K562 (cell line): ENCODE results near the gene GOLGA6D. TPM values are rescaled to one million over a fixed set of nuclear protein-coding genes. Genes with fewer than 3 reads are reported as not detected.

Experiments used
- ATAC-seq: fragments of 200-7000 bp; cut with Tn5 transposase; 3 replicates; pipeline ENCODE4 v1.9.1; 2020; ENCODE audit warnings: moderate library complexity
- BruUV-seq: library from RNA; stranded (reverse); fragments of 400-500 nt; replicated peaks from 2 replicates; lab custom pipeline; 2021; lab: Mats Ljungman, UMichigan
- CTCF ChIA-PET: fragments of 300-600 bp; formaldehyde crosslinking; extraction: SDS; loops from one replicate; lab custom pipeline; 2021; ENCODE audit warnings: low intra/inter-chr PET ratio; lab: Yijun Ruan, JAX
- POLR2A ChIA-PET: fragments of 300-600, 350-650 bp; sonication (Branson Sonifier 250); formaldehyde crosslinking; extraction: SDS; loops from one replicate; lab custom pipeline; 2021; ENCODE audit warnings: antibody characterized with exemption, inconsistent platforms; lab: Yijun Ruan, JAX
- DNase-seq, 4 experiments: peaks; one replicate each; pipeline versions ENCODE4 v3.0.0 to v3.0.0-alpha.2; 2011 to 2018; ENCODE audit warnings: low spot score in 3 of 4, mixed read lengths in 3 of 4; ENCODE audit errors: extremely low read depth in 1 of 4
- FAIRE-seq: peaks from 2 replicates; lab custom pipeline; 2011; peaks lifted over from hg19 to GRCh38; lab: Jason Lieb, UNC
- H2AFZ ChIP-seq: 2 replicates; pipeline ENCODE4 v1.6.0; 2011; ENCODE audit warnings: low read depth, low read length, control low read depth, inconsistent platforms
- H3K27ac ChIP-seq: fragments of 200-600 bp; 3 replicates; pipeline ENCODE4 v1.8.0; 2011; ENCODE audit warnings: low read depth, mild to moderate bottlenecking, control low read depth, inconsistent platforms, low read length, moderate library complexity, mixed read lengths; ENCODE audit errors: extremely low read depth
- H3K27me3 ChIP-seq, 2 experiments: fragments of 300-600 bp in 1 of 2; 2 replicates in 1 of 2; 3 replicates in 1 of 2; pipeline versions ENCODE4 v1.6.0 to v1.8.0; 2011; ENCODE audit warnings: inconsistent platforms in 2 of 2, low read length in 2 of 2, mild to moderate bottlenecking in 1 of 2, mixed read lengths in 1 of 2, moderate library complexity in 1 of 2; ENCODE audit not compliant: control insufficient read depth in 2 of 2, insufficient read depth in 2 of 2
- H3K36me3 ChIP-seq: fragments of 300-600 bp; 3 replicates; pipeline ENCODE4 v1.8.0; 2011; ENCODE audit warnings: mild to moderate bottlenecking, low read length, inconsistent platforms; ENCODE audit not compliant: control insufficient read depth, insufficient read depth
- H3K4me1 ChIP-seq, 2 experiments: fragments of 200-600 bp in 1 of 2; replicated peaks in 1 of 2; 2 replicates in 1 of 2; 3 replicates in 1 of 2; pipeline versions ENCODE4 v1.5.1 to v1.8.0; 2011; ENCODE audit warnings: inconsistent platforms in 2 of 2, low read length in 2 of 2, mild to moderate bottlenecking in 1 of 2, mixed read lengths in 1 of 2, moderate library complexity in 1 of 2; ENCODE audit not compliant: control insufficient read depth in 2 of 2, insufficient read depth in 2 of 2
- H3K4me2 ChIP-seq: 2 replicates; pipeline ENCODE4 v1.6.1; 2011; ENCODE audit warnings: low read length, control low read depth, inconsistent platforms, mixed read lengths; ENCODE audit not compliant: insufficient read depth
- H3K4me3 ChIP-seq: fragments of 200-600 bp; sonication (generic), shearing (Covaris generic); 2 replicates; pipeline ENCODE4 v1.5.1; 2016; ENCODE audit warnings: control low read depth, inconsistent platforms
- H3K79me2 ChIP-seq: fragments of 200-600 bp; 3 replicates; pipeline ENCODE4 v1.8.0; 2011; ENCODE audit warnings: low read length, inconsistent platforms; ENCODE audit not compliant: control insufficient read depth, insufficient read depth
- H3K9ac ChIP-seq, 2 experiments: 2 replicates each; pipeline versions ENCODE4 v1.6.0 to v1.6.1; 2011; ENCODE audit warnings: low read depth in 2 of 2, low read length in 2 of 2, control low read depth in 1 of 2, inconsistent platforms in 1 of 2, mild to moderate bottlenecking in 1 of 2, mixed read lengths in 1 of 2; ENCODE audit not compliant: insufficient read depth in 1 of 2
- H3K9me1 ChIP-seq: one replicate; pipeline ENCODE4 v1.6.0; 2011; ENCODE audit warnings: inconsistent platforms, mild to moderate bottlenecking, low read length, moderate library complexity; ENCODE audit not compliant: control insufficient read depth, insufficient read depth
- H3K9me3 ChIP-seq: replicated peaks from 2 replicates; pipeline ENCODE4 v1.5.1; 2011; ENCODE audit warnings: low read depth, low read length, inconsistent platforms; ENCODE audit not compliant: control insufficient read depth, insufficient read depth
- H4K20me1 ChIP-seq: replicated peaks from 2 replicates; pipeline ENCODE4 v1.6.1; 2011; ENCODE audit warnings: low read length, inconsistent platforms, mixed read lengths; ENCODE audit not compliant: control insufficient read depth, insufficient read depth
- ELF2 ChIP-seq: fragments of 250-450 bp; sonication (Bioruptor Pico); IDR thresholded peaks from 2 replicates; pipeline ENCODE4 v1.5.0; 2021; ENCODE audit warnings: mild to moderate bottlenecking
- KAT8 ChIP-seq: fragments of 450-650 bp; IDR thresholded peaks from 2 replicates; pipeline ENCODE4 v1.6.1; 2016; ENCODE audit warnings: low read depth, mild to moderate bottlenecking
- LCOR ChIP-seq: sonication (generic); formaldehyde crosslinking; IDR thresholded peaks from 2 replicates; pipeline ENCODE4 v1.8.0; 2022; ENCODE audit warnings: mild to moderate bottlenecking, missing genetic modification reagents
- NFYB ChIP-seq: IDR thresholded peaks from 2 replicates; pipeline ENCODE4 v1.6.1; 2011; ENCODE audit warnings: mild to moderate bottlenecking, moderate library complexity; ENCODE audit not compliant: insufficient read length; ENCODE audit errors: extremely low read depth
- NR2F6 ChIP-seq: fragments of 450-650 bp; formaldehyde crosslinking; IDR thresholded peaks from 2 replicates; pipeline ENCODE4 v1.4.0; 2020; ENCODE audit warnings: mild to moderate bottlenecking
- RBM39 ChIP-seq: fragments of 200-400 bp; formaldehyde crosslinking; optimal IDR thresholded peaks from 2 replicates; pipeline ENCODE3; 2018; ENCODE audit warnings: low read depth, low read length
- SAP30 ChIP-seq: fragments of 200-600 bp; sonication (generic); IDR thresholded peaks from 2 replicates; pipeline ENCODE4 v1.6.1; 2012; ENCODE audit warnings: borderline replicate concordance, low read depth, mild to moderate bottlenecking, moderate library complexity, low read length, control low read depth, inconsistent platforms; ENCODE audit not compliant: insufficient read depth, poor library complexity, severe bottlenecking
- SIN3A ChIP-seq, 2 experiments: fragments of 150-350 bp in 1 of 2; IDR thresholded peaks; 2 replicates each; pipeline ENCODE4 v1.6.1; 2011 to 2016; ENCODE audit warnings: borderline replicate concordance in 2 of 2, low read depth in 2 of 2, low read length in 2 of 2, mild to moderate bottlenecking in 2 of 2, moderate library complexity in 2 of 2; ENCODE audit not compliant: control insufficient read depth in 1 of 2
- TAF15 ChIP-seq: fragments of 200-400 bp; formaldehyde crosslinking; IDR thresholded peaks from 2 replicates; pipeline ENCODE4 v1.6.1; 2017; ENCODE audit warnings: mild to moderate bottlenecking, low read depth, low read length, moderate library complexity
- ZNF316 ChIP-seq: fragments of 450-650 bp; IDR thresholded peaks from 2 replicates; pipeline ENCODE4 v1.6.1; 2016
- WGBS: fragments of 100-300 bp; shearing (Covaris generic); methylation state at CpG from one replicate; pipeline ENCODE4 v1.1.6; 2016; ENCODE audit warnings: low coverage, mixed read lengths; ENCODE audit not compliant: insufficient coverage; ENCODE audit errors: missing lambda C conversion rate; 5-methylcytosine and 5-hydroxymethylcytosine counted together
- in situ Hi-C: fragments of 300-500 bp; cut with MboI; formaldehyde crosslinking; loops from 4 replicates; pipeline ENCODE4 v1.15.0; 2018; ENCODE audit warnings: inconsistent platforms, mixed read lengths
- intact Hi-C: fragments of 100-400 bp; cut with micrococcal nuclease; formaldehyde crosslinking; loops from 2 replicates; pipeline ENCODE4 v1.14.2; 2022
- polyA plus RNA-seq, 8 experiments: library from polyadenylated mRNA; depleted of rRNA in 4 of 8; stranded (reverse) in 5 of 8; unstranded in 3 of 8; fragments of >200 nt; fragmentation: Nextera tagmentation in 2 of 8; fragmentation: Illumina TruSeq in 1 of 8; extraction: Ambion mirVana in 2 of 8; extraction: Trizol in 1 of 8; gene quantifications; 2 replicates each; pipeline versions ENCODE4 v1.2.1 to v1.2.3, GENCODE V29; 2011 to 2014; ENCODE audit warnings: inconsistent platforms in 1 of 8, missing spikeins in 1 of 8
- total RNA-seq, 7 experiments: library from RNA; depleted of rRNA in 6 of 7; stranded (reverse); fragments of >200 nt in 6 of 7; fragmentation: Illumina TruSeq in 2 of 7; extraction: Trizol in 2 of 7; gene quantifications; 2 replicates each; pipeline versions ENCODE4 v1.2.1 to v1.2.3, GENCODE V29; 2011 to 2021; ENCODE audit warnings: low replicate concordance in 1 of 7
- TF ChIP-seq, protein P1 (sequence below): fragments of 450-650 bp; IDR thresholded peaks from 2 replicates; pipeline ENCODE4 v1.6.1; 2016
- TF ChIP-seq, protein P2 (sequence below): sonication (generic); formaldehyde crosslinking; IDR thresholded peaks from 2 replicates; pipeline ENCODE4 v1.8.0; 2022; ENCODE audit warnings: mild to moderate bottlenecking, missing genetic modification reagents
- TF ChIP-seq, protein P3 (sequence below): fragments of 250-450 bp; sonication (Bioruptor Pico); IDR thresholded peaks from 2 replicates; pipeline ENCODE4 v1.4.0; 2020; ENCODE audit warnings: mild to moderate bottlenecking, moderate library complexity
- TF ChIP-seq, protein P4 (sequence below): fragments of 450-650 bp; IDR thresholded peaks from 2 replicates; pipeline ENCODE4 v1.6.1; 2016; ENCODE audit warnings: mild to moderate bottlenecking

The GOLGA6D gene
- total and polyA plus RNA-seq, 9 of the 15 experiments (the other 6 are each of a cell fraction or from before 2014, with no cell fraction given), result not detected

DNA sequence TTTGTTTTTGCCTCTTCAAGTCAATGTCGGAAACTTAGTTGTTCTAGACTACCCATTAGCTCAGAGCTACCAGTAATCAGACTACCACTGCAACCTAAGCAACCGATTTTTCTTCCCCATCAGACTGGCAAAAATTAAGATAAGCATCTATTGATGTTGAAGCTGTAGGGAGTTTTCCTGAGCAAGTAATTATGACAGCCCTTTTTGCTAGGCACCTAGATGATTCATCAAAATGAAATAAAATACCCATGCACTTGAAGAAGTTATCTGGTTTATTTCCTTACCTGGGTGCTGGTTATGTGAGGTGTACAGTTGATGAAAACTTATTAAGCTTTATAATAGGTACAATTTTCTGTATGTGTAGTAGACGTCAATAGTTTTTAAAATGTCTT, 52.7 kb downstream of the GOLGA6D start:
- no peak for ATAC-seq
- TF ChIP-seq, protein P1, sequence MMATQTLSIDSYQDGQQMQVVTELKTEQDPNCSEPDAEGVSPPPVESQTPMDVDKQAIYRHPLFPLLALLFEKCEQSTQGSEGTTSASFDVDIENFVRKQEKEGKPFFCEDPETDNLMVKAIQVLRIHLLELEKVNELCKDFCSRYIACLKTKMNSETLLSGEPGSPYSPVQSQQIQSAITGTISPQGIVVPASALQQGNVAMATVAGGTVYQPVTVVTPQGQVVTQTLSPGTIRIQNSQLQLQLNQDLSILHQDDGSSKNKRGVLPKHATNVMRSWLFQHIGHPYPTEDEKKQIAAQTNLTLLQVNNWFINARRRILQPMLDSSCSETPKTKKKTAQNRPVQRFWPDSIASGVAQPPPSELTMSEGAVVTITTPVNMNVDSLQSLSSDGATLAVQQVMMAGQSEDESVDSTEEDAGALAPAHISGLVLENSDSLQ, result no peak
- TF ChIP-seq NR2F6 (no peak), LCOR (CRISPR knock-in tag) (0 out of 2 replicates have a peak, but pooled peaks have one; percentile 2), NFYB (no peak), KAT8 (no peak), RBM39 (no peak), TAF15 (no peak), ZNF316 (peak; percentile 25; the same call in 1 of the 2 replicates), SIN3A (IDR thresholded peaks at IDR 0.05; ENCODE audit: borderline replicate concordance in 2 of 2, control insufficient read depth in 1 of 2, low read depth in 2 of 2, low read length in 2 of 2) (no peak), SAP30 (no peak), ELF2 (CRISPR knock-in tag) (no peak)
- TF ChIP-seq, protein P2, sequence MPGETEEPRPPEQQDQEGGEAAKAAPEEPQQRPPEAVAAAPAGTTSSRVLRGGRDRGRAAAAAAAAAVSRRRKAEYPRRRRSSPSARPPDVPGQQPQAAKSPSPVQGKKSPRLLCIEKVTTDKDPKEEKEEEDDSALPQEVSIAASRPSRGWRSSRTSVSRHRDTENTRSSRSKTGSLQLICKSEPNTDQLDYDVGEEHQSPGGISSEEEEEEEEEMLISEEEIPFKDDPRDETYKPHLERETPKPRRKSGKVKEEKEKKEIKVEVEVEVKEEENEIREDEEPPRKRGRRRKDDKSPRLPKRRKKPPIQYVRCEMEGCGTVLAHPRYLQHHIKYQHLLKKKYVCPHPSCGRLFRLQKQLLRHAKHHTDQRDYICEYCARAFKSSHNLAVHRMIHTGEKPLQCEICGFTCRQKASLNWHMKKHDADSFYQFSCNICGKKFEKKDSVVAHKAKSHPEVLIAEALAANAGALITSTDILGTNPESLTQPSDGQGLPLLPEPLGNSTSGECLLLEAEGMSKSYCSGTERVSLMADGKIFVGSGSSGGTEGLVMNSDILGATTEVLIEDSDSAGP (CRISPR knock-in tag), result no peak
- TF ChIP-seq, protein P3, sequence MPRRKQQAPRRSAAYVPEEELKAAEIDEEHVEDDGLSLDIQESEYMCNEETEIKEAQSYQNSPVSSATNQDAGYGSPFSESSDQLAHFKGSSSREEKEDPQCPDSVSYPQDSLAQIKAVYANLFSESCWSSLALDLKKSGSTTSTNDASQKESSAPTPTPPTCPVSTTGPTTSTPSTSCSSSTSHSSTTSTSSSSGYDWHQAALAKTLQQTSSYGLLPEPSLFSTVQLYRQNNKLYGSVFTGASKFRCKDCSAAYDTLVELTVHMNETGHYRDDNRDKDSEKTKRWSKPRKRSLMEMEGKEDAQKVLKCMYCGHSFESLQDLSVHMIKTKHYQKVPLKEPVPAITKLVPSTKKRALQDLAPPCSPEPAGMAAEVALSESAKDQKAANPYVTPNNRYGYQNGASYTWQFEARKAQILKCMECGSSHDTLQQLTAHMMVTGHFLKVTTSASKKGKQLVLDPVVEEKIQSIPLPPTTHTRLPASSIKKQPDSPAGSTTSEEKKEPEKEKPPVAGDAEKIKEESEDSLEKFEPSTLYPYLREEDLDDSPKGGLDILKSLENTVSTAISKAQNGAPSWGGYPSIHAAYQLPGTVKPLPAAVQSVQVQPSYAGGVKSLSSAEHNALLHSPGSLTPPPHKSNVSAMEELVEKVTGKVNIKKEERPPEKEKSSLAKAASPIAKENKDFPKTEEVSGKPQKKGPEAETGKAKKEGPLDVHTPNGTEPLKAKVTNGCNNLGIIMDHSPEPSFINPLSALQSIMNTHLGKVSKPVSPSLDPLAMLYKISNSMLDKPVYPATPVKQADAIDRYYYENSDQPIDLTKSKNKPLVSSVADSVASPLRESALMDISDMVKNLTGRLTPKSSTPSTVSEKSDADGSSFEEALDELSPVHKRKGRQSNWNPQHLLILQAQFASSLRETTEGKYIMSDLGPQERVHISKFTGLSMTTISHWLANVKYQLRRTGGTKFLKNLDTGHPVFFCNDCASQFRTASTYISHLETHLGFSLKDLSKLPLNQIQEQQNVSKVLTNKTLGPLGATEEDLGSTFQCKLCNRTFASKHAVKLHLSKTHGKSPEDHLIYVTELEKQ, result no peak
- TF ChIP-seq, protein P4, sequence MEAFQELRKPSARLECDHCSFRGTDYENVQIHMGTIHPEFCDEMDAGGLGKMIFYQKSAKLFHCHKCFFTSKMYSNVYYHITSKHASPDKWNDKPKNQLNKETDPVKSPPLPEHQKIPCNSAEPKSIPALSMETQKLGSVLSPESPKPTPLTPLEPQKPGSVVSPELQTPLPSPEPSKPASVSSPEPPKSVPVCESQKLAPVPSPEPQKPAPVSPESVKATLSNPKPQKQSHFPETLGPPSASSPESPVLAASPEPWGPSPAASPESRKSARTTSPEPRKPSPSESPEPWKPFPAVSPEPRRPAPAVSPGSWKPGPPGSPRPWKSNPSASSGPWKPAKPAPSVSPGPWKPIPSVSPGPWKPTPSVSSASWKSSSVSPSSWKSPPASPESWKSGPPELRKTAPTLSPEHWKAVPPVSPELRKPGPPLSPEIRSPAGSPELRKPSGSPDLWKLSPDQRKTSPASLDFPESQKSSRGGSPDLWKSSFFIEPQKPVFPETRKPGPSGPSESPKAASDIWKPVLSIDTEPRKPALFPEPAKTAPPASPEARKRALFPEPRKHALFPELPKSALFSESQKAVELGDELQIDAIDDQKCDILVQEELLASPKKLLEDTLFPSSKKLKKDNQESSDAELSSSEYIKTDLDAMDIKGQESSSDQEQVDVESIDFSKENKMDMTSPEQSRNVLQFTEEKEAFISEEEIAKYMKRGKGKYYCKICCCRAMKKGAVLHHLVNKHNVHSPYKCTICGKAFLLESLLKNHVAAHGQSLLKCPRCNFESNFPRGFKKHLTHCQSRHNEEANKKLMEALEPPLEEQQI, result no peak

More for the DNA sequence above, 52.7 kb downstream of the GOLGA6D start:
- Histone ChIP-seq H3K27ac (peak overlapping the region; percentile 75), H3K9ac (peak overlapping the region in 1 of 2 experiments; percentile 79; a peak in 2 of 4 replicates), H4K20me1 (no peaks in the 10 kb centered on the region), H3K4me1 (peaks cover 10 to 14% of the 10 kb centered on the region in 2 experiments; a peak in 4 of 5 replicates), H3K36me3 (peaks cover 18% of the 10 kb centered on the region; the same call in 2 of the 3 replicates), H3K79me2 (peaks cover 11% of the 10 kb centered on the region), H3K9me3 (no peaks in the 10 kb centered on the region), H3K27me3 (no peaks in the 10 kb centered on the region), H2AFZ (peak overlapping the region; percentile 95), H3K4me2 (peak overlapping the region; percentile 90), H3K9me1 (no peaks in the 10 kb centered on the region), H3K4me3 (peak overlapping the region; percentile 64)
- in situ Hi-C loops, result no loop called here
- DNase-seq (no peak), FAIRE-seq (peak; percentile 37)
- BruUV-seq, result TSS peak; percentile 95
- ChIA-PET CTCF (no interaction called here), POLR2A (interaction anchor here (1.5 kb wide), 1 partner anchor 17 kb away, joined by 3 read pairs; no protein-coding TSS in a partner anchor)
- WGBS, result 32% methylated on average over 3 of the region's 3 CpGs
- intact Hi-C loops, result no loop called here
